HG02885 (cell line): ENCODE results near the gene LGALS1.
"Not testable (repeated sequence)": the region's sequence is repeated elsewhere in the genome, so short reads cannot be mapped to it uniquely, and the experiment has no call there.

Source experiments
- ATAC-seq: cut with Tn5 transposase; IDR thresholded peaks from one replicate; pipeline ENCODE4 v1.9.1; 2021; ENCODE audit warnings: mild to moderate bottlenecking; ENCODE audit not compliant: unreplicated experiment, poor library complexity

Gene LGALS1

DNA sequence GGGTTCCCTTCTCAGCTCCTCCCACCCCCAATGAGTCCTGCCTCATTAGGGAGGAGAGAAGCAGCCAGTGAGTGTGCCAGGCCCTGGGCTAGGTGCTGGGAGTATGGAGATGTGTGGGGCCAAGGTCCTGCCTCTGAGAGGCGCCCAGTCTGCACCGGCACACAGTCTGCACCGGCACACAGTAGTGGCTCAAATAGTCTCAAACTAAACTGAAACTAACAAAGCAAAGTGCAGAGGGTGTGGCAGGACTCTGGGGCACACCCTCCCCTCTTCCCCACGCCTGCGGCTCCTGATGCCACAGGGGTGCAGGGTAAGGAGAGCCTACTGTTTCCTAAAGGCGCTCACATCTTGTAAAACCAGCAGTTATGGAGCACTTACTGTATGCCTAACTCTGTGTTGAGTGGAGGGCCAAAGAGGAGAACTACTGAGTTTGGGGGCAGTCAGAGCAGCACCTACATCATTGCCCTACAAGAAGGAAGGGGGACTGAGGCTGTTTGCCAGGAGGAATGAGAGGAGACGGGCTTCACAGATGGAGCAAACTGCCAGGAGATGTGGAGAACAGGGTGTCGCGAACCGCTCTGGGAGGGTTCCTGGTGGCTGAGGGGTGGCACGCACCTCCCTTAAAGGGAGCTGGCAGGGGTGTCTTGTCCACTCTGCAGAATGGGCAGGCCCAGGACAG is 36.9 kb upstream of the LGALS1 start:
- ATAC-seq, result no peak

- ATAC-seq, result no peak
These were observed 36.2 kb upstream of the LGALS1 start, which contains the start of gene SH3BP1 for GRCh38 chr22:37639070-37639760. Gene SH3BP1 (plus strand): TSS chr22:37639669. CDS start chr22:37639788, 119 bp downstream.

GRCh38 chr22:37639771-37640590 is 35.5 kb upstream of the LGALS1 start:
- ATAC-seq, result no peak

GRCh38 chr22:37640591-37641560 is 34.6 kb upstream of the LGALS1 start:
- no peak for ATAC-seq

DNA sequence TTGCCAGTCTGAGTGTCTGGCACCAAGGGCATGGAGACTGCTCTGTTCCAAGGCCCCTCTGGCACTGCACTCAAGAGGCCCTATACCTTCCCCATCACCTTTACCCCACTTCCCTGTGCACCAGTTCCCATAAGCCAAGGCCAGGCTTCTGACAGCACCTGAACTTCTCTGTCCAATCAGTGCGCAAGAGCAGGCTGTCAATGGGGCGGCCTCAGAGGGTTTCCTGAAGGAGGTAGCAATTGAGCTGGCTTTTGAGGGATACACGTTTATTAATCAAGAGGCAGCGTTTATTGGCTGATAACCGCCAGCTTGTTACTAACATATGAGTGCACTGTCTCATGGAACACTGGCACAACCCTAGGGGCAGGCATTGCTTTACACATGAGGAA is 33.9 kb upstream of the LGALS1 start:
- no peak for ATAC-seq

GRCh38 chr22:37643225-37643847 is 32.1 kb upstream of the LGALS1 start:
- ATAC-seq, result peak; percentile 52

- ATAC-seq, result no peak
These were observed 28.1 kb upstream of the LGALS1 start for GRCh38 chr22:37647317-37647716.

- ATAC-seq, result no peak
These were observed 27.5 kb upstream of the LGALS1 start for GRCh38 chr22:37647928-37648327.

DNA sequence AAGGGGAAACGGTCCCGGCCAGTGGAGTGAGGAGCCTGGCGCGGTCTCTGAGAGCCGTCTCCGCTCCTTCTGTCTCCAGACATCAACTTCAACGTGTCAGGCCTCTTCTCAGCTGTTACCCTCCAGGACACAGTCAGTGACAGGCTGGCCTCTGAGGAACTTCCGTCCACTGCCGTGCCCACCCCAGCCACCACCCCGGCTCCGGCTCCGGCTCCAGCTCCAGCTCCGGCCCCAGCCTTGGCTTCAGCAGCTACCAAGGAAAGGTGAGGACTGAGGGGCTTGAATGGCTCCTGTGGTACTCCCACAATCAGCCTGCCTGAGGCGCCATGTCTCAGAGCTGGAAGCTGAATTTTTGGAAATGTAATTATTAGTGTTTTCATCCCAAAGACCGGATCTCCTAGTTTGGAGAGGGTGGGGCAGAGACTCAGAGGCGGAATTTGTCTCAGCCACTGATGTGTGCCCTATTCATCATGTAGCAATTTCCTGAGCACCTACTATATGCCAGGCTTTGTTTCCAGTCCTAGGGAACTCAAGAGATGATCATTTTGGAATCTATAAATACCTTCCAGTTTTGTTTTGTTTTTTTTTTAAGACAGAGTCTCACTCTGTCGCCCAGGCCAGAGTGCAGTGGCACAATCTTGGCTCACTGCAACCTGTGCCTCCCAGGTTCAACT is 24.8 kb upstream of the LGALS1 start:
- ATAC-seq, result no peak

DNA sequence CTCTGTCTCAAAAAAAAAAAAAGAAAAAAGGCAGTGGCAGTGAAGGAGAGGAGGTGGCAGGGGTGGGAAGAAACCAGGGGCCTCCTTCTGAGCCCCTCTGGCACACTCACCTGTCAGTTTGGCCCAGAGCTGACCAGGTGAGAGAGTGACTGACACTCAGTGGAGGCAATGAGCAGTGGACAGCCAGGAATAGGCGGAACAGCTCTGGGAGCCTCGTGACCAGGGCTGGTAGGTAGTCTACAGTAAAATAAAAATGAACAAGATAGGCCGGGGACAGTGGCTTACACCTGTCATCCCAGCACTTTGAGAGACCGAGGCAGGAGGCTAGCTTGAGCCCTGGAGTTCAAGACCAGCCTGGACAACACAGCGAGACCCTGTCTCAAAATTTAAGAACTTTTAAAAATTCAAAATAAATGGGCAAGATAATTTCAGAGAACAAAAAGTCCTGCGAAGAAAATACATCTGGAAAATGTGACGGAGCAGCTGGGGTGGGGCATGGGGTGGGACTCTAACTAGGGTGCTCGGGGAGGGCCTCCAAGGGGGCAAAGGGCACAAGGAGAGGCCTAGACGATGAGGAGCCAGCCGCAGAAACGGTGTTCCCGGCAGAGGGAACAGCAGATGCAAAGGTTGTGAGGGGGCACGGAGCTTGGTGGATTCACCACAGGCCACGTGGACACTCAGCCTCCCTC is 20.7 kb upstream of the LGALS1 start:
- no peak for ATAC-seq

- ATAC-seq, result no peak
These were observed 20.2 kb upstream of the LGALS1 start for GRCh38 chr22:37655252-37655563.

- ATAC-seq, result not testable (repeated sequence)
These were observed 18.9 kb upstream of the LGALS1 start for GRCh38 chr22:37656583-37656982.

- ATAC-seq, result no peak
These were observed 17.8 kb upstream of the LGALS1 start for GRCh38 chr22:37657590-37658132.

GRCh38 chr22:37658133-37659065 is 17.0 kb upstream of the LGALS1 start, which contains the start of gene PDXP:
Gene PDXP (plus strand): TSS chr22:37658723. CDS start chr22:37658783, 60 bp downstream.
- peak; percentile 85 for ATAC-seq

- ATAC-seq, result peak; percentile 17
These were observed 16.2 kb upstream of the LGALS1 start for GRCh38 chr22:37659066-37659896.
